NCI-H1930 (cell line): ENCODE results near the gene AP1B1.
"Not testable (repeated sequence)": the region's sequence is repeated elsewhere in the genome, so short reads cannot be mapped to it uniquely, and the experiment has no call there.

ENCODE experiments used
- DNase-seq, 2 experiments: peaks; one replicate each; lab custom pipeline; 2025; lab: John Stamatoyannopoulos, UW

The AP1B1 gene

GRCh38 chr22:29348956-29349355 is 39.4 kb downstream of the AP1B1 start:
- DNase-seq: no peak

- DNase-seq: no peak
Measured at GRCh38 chr22:29348041-29348440, 40.3 kb downstream of the AP1B1 start.

GRCh38 chr22:29346659-29347058 is 41.7 kb downstream of the AP1B1 start:
- DNase-seq: no peak

GRCh38 chr22:29345932-29346331 is 42.4 kb downstream of the AP1B1 start:
- DNase-seq: no peak

GRCh38 chr22:29344889-29345288 is 43.5 kb downstream of the AP1B1 start:
- DNase-seq: not testable (repeated sequence)

- no peak for DNase-seq
Measured at GRCh38 chr22:29344137-29344536, 44.2 kb downstream of the AP1B1 start.

- no peak for DNase-seq
Measured at GRCh38 chr22:29343313-29343805, 45.0 kb downstream of the AP1B1 start.

GRCh38 chr22:29342577-29343312 is 45.6 kb downstream of the AP1B1 start:
- DNase-seq: no peak

- no peak for DNase-seq
Measured at GRCh38 chr22:29342177-29342576, 46.2 kb downstream of the AP1B1 start.

- DNase-seq: no peak
Measured at GRCh38 chr22:29341849-29342127, 46.6 kb downstream of the AP1B1 start.

- no peak for DNase-seq
Measured at GRCh38 chr22:29341056-29341848, 47.1 kb downstream of the AP1B1 start.

- no peak for DNase-seq
Measured at GRCh38 chr22:29340566-29340965, 47.8 kb downstream of the AP1B1 start.

GRCh38 chr22:29339381-29340235 is 48.8 kb downstream of the AP1B1 start:
- no peak for DNase-seq

GRCh38 chr22:29338398-29338797 is 50.0 kb downstream of the AP1B1 start:
- no peak for DNase-seq

- DNase-seq: no peak
Measured at GRCh38 chr22:29337631-29338284, 50.6 kb downstream of the AP1B1 start.

- DNase-seq: no peak
Measured at GRCh38 chr22:29336751-29337490, 51.4 kb downstream of the AP1B1 start.

- no peak for DNase-seq
Measured at GRCh38 chr22:29335656-29336055, 52.7 kb downstream of the AP1B1 start.

GRCh38 chr22:29334696-29335344 is 53.5 kb downstream of the AP1B1 start:
- no peak for DNase-seq

- DNase-seq: no peak
Measured at GRCh38 chr22:29334148-29334547, 54.2 kb downstream of the AP1B1 start.

GRCh38 chr22:29332886-29333496 is 55.4 kb downstream of the AP1B1 start:
- no peak for DNase-seq
